HCT116 (cell line): ENCODE results near the gene CARD9. TPM values are rescaled to one million over a fixed set of nuclear protein-coding genes. Genes with fewer than 3 reads are reported as not detected.
A peak's percentile ranks its signal among the peaks of the same experiment; 100 is the strongest.

Experiments
- ATAC-seq: fragments of 200-7000 bp; cut with Tn5 transposase; 2 replicates; pipeline ENCODE4 v1.9.1; 2020; ENCODE audit warnings: mild to moderate bottlenecking, moderate library complexity
- BruUV-seq: library from RNA; stranded (reverse); fragments of 400-500 nt; replicated peaks from 2 replicates; lab custom pipeline; 2021; lab: Mats Ljungman, UMichigan
- CTCF ChIA-PET: fragments of 300-600 bp; sonication (Branson Sonifier 250); formaldehyde crosslinking; loops from one replicate; lab custom pipeline; 2021; ENCODE audit warnings: antibody characterized with exemption; lab: Charles Lee
- POLR2A ChIA-PET: fragments of 300-600, 350-600 bp; sonication (Branson Sonifier 250); formaldehyde crosslinking; loops from one replicate; lab custom pipeline; 2021; ENCODE audit warnings: antibody characterized with exemption; lab: Charles Lee
- RAD21 ChIA-PET, 2 experiments: fragments of 300-600 bp; sonication (Branson Sonifier 250); formaldehyde crosslinking; loops; one replicate each; lab custom pipeline; 2023; ENCODE audit warnings: low total read pairs in 2 of 2; ENCODE audit not compliant: uncharacterized antibody in 2 of 2, unreplicated experiment in 2 of 2, low non-redundant PET in 1 of 2; lab: Charles Lee
- DNase-seq: peaks from one replicate; pipeline ENCODE4 v3.0.0-alpha.2; 2010; ENCODE audit warnings: low read depth, low spot score
- H2AFZ ChIP-seq: fragments of 200-600 bp; shearing (Covaris generic), sonication (generic); 2 replicates; pipeline ENCODE4 v1.6.1; 2017; ENCODE audit warnings: low read depth, mixed run types, mixed read lengths, antibody characterized with exemption, low read length; ENCODE audit not compliant: poor library complexity, severe bottlenecking
- H3K27ac ChIP-seq: 2 replicates; pipeline ENCODE4 v1.5.1; 2012; ENCODE audit warnings: low read depth, low read length
- H3K27me3 ChIP-seq: fragments of 200-600 bp; sonication (generic); 2 replicates; pipeline ENCODE4 v1.6.1; 2016; ENCODE audit warnings: mixed run types, low read length, mixed read lengths; ENCODE audit not compliant: insufficient read depth
- H3K36me3 ChIP-seq, 2 experiments: fragments of 200-500 bp in 1 of 2; fragments of 200-600 bp in 1 of 2; sonication (Bioruptor generic) in 1 of 2; sonication (generic) in 1 of 2; 2 replicates each; pipeline versions ENCODE4 v1.5.1 to v1.6.1; 2014 to 2016; ENCODE audit warnings: low read length in 2 of 2, inconsistent platforms in 1 of 2, mixed read lengths in 1 of 2, mixed run types in 1 of 2; ENCODE audit not compliant: insufficient read depth in 2 of 2, control insufficient read depth in 1 of 2
- H3K4me1 ChIP-seq, 2 experiments: fragments of 200-600 bp in 1 of 2; sonication (generic) in 1 of 2; 2 replicates each; pipeline versions ENCODE4 v1.5.1 to v1.6.1; 2012 to 2017; ENCODE audit warnings: low read length in 2 of 2, inconsistent platforms in 1 of 2, mild to moderate bottlenecking in 1 of 2, mixed read lengths in 1 of 2, mixed run types in 1 of 2, moderate library complexity in 1 of 2; ENCODE audit not compliant: insufficient read depth in 2 of 2, control insufficient read depth in 1 of 2
- H3K4me2 ChIP-seq: fragments of 200-600 bp; sonication (generic); 2 replicates; pipeline ENCODE4 v1.6.1; 2017; ENCODE audit warnings: mixed run types, low read length, mixed read lengths
- H3K4me3 ChIP-seq, 2 experiments: fragments of 200-600 bp in 1 of 2; sonication (generic) in 1 of 2; replicated peaks in 1 of 2; 2 replicates each; pipeline ENCODE4 v1.5.1; 2011 to 2016; ENCODE audit warnings: low read length in 2 of 2, control low read depth in 1 of 2, low read depth in 1 of 2, mild to moderate bottlenecking in 1 of 2, mixed read lengths in 1 of 2, mixed run types in 1 of 2
- H3K79me2 ChIP-seq: fragments of 200-600 bp; sonication (generic); 2 replicates; pipeline ENCODE4 v1.6.1; 2017; ENCODE audit warnings: mild to moderate bottlenecking, mixed run types, low read length, moderate library complexity, mixed read lengths; ENCODE audit not compliant: insufficient read depth
- H3K9ac ChIP-seq: fragments of 200-600 bp; sonication (generic); 2 replicates; pipeline ENCODE4 v1.6.1; 2016; ENCODE audit warnings: low read length, mixed read lengths
- H3K9me2 ChIP-seq: fragments of 200-600 bp; sonication (generic), shearing (Covaris generic); 2 replicates; pipeline ENCODE4 v1.6.1; 2017; ENCODE audit warnings: mixed run types, mild to moderate bottlenecking, moderate library complexity; ENCODE audit not compliant: insufficient read depth
- H3K9me3 ChIP-seq, 2 experiments: fragments of 200-500 bp in 1 of 2; fragments of 200-600 bp in 1 of 2; sonication (Bioruptor generic) in 1 of 2; sonication (generic) in 1 of 2; 2 replicates each; pipeline ENCODE4 v1.6.1; 2014 to 2017; ENCODE audit warnings: low read length in 2 of 2, mixed read lengths in 2 of 2, inconsistent platforms in 1 of 2, low read depth in 1 of 2, mild to moderate bottlenecking in 1 of 2, mixed run types in 1 of 2, moderate library complexity in 1 of 2; ENCODE audit not compliant: control insufficient read depth in 1 of 2, insufficient read depth in 1 of 2
- H4K20me1 ChIP-seq: fragments of 200-600 bp; sonication (generic), shearing (Covaris generic); 2 replicates; pipeline ENCODE4 v1.6.1; 2017; ENCODE audit warnings: mixed run types, mild to moderate bottlenecking, moderate library complexity; ENCODE audit not compliant: insufficient read depth
- CBX3 ChIP-seq: IDR thresholded peaks from 2 replicates; pipeline ENCODE4 v1.6.1; 2012; ENCODE audit warnings: low read depth
- CEBPB ChIP-seq: IDR thresholded peaks from 2 replicates; pipeline ENCODE4 v1.6.1; 2012; ENCODE audit warnings: low read depth
- ELF1 ChIP-seq: IDR thresholded peaks from 2 replicates; pipeline ENCODE4 v1.6.1; 2012; ENCODE audit warnings: low read depth, borderline replicate concordance
- EZH2phosphoT487 ChIP-seq: fragments of 200-600 bp; IDR thresholded peaks from 2 replicates; pipeline ENCODE4 v1.6.1; 2018; ENCODE audit warnings: antibody characterized with exemption, borderline replicate concordance
- FOSL1 ChIP-seq: IDR thresholded peaks from 2 replicates; pipeline ENCODE4 v1.6.1; 2012; ENCODE audit warnings: low read depth
- RAD21 ChIP-seq: IDR thresholded peaks from 2 replicates; pipeline ENCODE4 v1.6.1; 2012; ENCODE audit warnings: low read depth, mild to moderate bottlenecking
- SIN3A ChIP-seq: IDR thresholded peaks from 2 replicates; pipeline ENCODE4 v1.6.1; 2012; ENCODE audit warnings: low read depth
- SP1 ChIP-seq: IDR thresholded peaks from 2 replicates; pipeline ENCODE4 v1.6.1; 2012; ENCODE audit warnings: low read depth
- SRF ChIP-seq: IDR thresholded peaks from 2 replicates; pipeline ENCODE4 v1.6.1; 2012; ENCODE audit warnings: low read depth
- TCF7L2 ChIP-seq: IDR thresholded peaks from 2 replicates; pipeline ENCODE4 v1.7.0; 2011; ENCODE audit warnings: borderline replicate concordance, inconsistent platforms; ENCODE audit not compliant: insufficient read depth, insufficient read length; ENCODE audit errors: extremely low read depth
- YY1 ChIP-seq: IDR thresholded peaks from 2 replicates; pipeline ENCODE4 v1.6.1; 2011; ENCODE audit warnings: low read length, low read depth, moderate library complexity, mild to moderate bottlenecking; ENCODE audit not compliant: insufficient replicate concordance; ENCODE audit errors: extremely low read depth
- ZFX ChIP-seq: fragments of 450-650 bp; IDR thresholded peaks from 2 replicates; pipeline ENCODE4 v1.6.1; 2017
- ZNF274 ChIP-seq: fragments of 200-500 bp; sonication (Bioruptor generic); IDR thresholded peaks from 2 replicates; pipeline ENCODE4 v1.6.1; 2014; ENCODE audit warnings: mild to moderate bottlenecking, low read depth, low read length, inconsistent platforms
- intact Hi-C: fragments of 100-400 bp; cut with micrococcal nuclease; formaldehyde crosslinking; loops from 2 replicates; pipeline ENCODE4 v1.10.0; 2022
- total RNA-seq: library from RNA; stranded (reverse); gene quantifications from one replicate; pipeline ENCODE4 v1.2.1, GENCODE V29; 2021; ENCODE audit not compliant: unreplicated experiment
- TF ChIP-seq, protein P1 (sequence below): IDR thresholded peaks from 2 replicates; pipeline ENCODE4 v1.6.1; 2012
- TF ChIP-seq, protein P2 (sequence below): IDR thresholded peaks from 2 replicates; pipeline ENCODE4 v1.6.1; 2011; ENCODE audit warnings: mild to moderate bottlenecking, low read length, moderate library complexity; ENCODE audit not compliant: insufficient replicate concordance; ENCODE audit errors: extremely low read depth
- TF ChIP-seq, protein P3 (sequence below), 3 experiments: fragments of 200-600 bp in 1 of 3; sonication (generic) in 1 of 3; IDR thresholded peaks in 2 of 3; conservative IDR thresholded peaks in 1 of 3; 2 replicates each; pipeline ENCODE4 v1.5.1; 2012 to 2017; ENCODE audit warnings: low read depth in 2 of 3, low read length in 2 of 3, antibody characterized with exemption in 1 of 3, borderline replicate concordance in 1 of 3, control low read depth in 1 of 3, mild to moderate bottlenecking in 1 of 3, mixed read lengths in 1 of 3, mixed run types in 1 of 3, moderate library complexity in 1 of 3; ENCODE audit not compliant: insufficient read depth in 1 of 3

The CARD9 gene
- total RNA-seq, 1 experiment from 2014 or later: 1.2 TPM

DNA sequence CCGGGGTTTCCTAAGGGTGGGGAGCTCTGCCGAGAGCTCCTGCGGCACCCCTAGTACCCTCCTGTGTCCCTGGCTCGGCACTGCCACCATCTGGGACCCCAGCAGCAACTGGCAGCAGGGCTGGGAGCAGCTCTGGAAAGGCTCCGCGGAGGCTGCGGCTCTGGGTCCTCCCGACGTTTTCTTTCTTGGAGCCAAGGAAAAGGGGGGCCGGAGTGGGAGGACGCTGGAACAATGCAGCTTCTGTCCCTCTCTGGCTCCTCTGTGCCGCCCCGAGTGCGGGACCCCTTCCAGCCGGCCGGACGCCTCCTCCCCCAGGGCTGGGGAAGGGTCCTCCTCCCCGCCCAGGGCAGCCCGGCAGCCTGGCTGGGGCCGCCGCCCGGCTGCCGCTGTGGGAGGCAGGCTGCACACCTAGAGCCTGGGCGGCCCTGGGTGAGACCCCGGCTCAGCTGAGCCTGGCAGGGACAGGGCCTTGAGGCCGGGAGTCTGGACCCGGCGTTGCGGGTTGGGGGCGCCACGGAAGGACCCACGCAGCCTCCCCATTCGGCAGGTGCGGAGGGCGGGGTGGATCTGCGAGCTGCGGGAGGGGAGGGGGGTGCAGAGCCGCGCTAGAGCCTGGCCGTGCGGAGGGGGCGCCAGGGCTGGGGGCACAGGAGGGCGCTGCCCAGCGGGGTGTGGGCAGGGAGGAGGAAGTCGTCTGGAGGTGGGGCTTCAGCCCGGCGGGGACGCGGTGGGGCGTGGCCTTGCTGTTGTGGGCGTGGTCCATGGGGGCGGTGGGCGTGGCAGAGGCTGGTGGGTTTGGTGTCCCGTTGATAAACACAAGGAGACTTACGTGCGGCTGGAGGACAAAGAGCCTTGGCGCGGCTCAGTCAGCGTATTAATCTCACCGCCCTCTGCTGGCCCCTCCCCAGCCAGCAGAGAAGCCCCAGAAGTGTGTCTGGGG, 31.0 kb downstream of the CARD9 start:
- H4K20me1 ChIP-seq: no peaks in the 10 kb centered on the region
- POLR2A ChIA-PET: no interaction called here
- H3K4me3 ChIP-seq: no peak overlapping the region
- H3K27ac ChIP-seq: peak overlapping the region; percentile 29; the same call in 1 of the 2 replicates
- H3K4me1 ChIP-seq: peaks cover 18 to 36% of the 10 kb centered on the region in 2 experiments; a peak in 3 of 4 replicates
- CTCF ChIA-PET: no interaction called here
- H3K36me3 ChIP-seq: no peaks in the 10 kb centered on the region; a peak in 1 of 4 replicates
- H3K9ac ChIP-seq: no peak overlapping the region
- TF ChIP-seq FOSL1 (no peak), ELF1 (no peak), EZH2phosphoT487 (no peak), SIN3A (no peak), YY1 (no peak), ZNF274 (no peak), CEBPB (no peak)
- TF ChIP-seq, protein P1, sequence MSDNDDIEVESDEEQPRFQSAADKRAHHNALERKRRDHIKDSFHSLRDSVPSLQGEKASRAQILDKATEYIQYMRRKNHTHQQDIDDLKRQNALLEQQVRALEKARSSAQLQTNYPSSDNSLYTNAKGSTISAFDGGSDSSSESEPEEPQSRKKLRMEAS: no peak
- TF ChIP-seq, all 23 proteins: peak for 0
- DNase-seq (no peak), ATAC-seq (peak; percentile 52)
- no peaks in the 10 kb centered on the region for H3K27me3 ChIP-seq
- no peaks in the 10 kb centered on the region for H3K79me2 ChIP-seq
- BruUV-seq: no TSS peak
- no peak overlapping the region for H2AFZ ChIP-seq
- H3K9me3 ChIP-seq: no peaks in the 10 kb centered on the region
- no peaks in the 10 kb centered on the region for H3K9me2 ChIP-seq
- RAD21 ChIA-PET: no interaction called here
- peak overlapping the region; percentile 43 for H3K4me2 ChIP-seq
- intact Hi-C loops: no loop called here

DNA sequence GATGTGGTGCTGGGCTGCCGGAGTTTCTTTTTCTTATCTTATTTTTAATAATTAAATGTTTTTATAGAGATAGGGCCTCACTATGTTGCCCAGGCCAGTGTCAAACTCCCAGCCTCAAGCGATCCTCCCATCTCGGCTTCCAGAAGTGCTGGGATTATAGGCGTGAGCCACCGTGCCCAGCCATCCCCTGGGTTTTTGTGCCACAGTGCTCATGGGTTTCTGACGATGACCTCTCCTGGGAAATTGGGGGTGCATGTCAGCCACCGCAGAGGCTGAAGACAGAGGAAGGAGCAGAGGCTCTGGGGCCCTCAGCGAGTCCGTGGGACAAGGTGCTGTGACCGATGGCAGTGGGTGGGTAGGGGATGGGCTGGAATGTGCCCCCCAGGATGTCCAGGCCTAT, 31.7 kb downstream of the CARD9 start:
- Histone ChIP-seq H3K4me1 (peaks cover 18 to 36% of the 10 kb centered on the region in 2 experiments; a peak in 3 of 4 replicates), H3K36me3 (no peaks in the 10 kb centered on the region; a peak in 1 of 4 replicates), H3K4me3 (no peak overlapping the region), H4K20me1 (no peaks in the 10 kb centered on the region), H2AFZ (no peak overlapping the region), H3K79me2 (no peaks in the 10 kb centered on the region), H3K9me3 (no peaks in the 10 kb centered on the region), H3K27me3 (no peaks in the 10 kb centered on the region), H3K27ac (no peak overlapping the region; the same call in 1 of the 2 replicates), H3K9me2 (no peaks in the 10 kb centered on the region), H3K9ac (no peak overlapping the region), H3K4me2 (no peak overlapping the region)
- DNase-seq: no peak
- intact Hi-C loops: no loop called here
- ChIA-PET CTCF (no interaction called here), RAD21 (no interaction called here), POLR2A (no interaction called here)
- no peak for ATAC-seq
- BruUV-seq: no TSS peak
- TF ChIP-seq ZFX: no peak
- no peak for TF ChIP-seq SRF
- no peak for TF ChIP-seq CBX3
- no peak for TF ChIP-seq EZH2phosphoT487
- TF ChIP-seq RAD21: no peak
- TF ChIP-seq ZNF274: no peak
- TF ChIP-seq, protein P2, sequence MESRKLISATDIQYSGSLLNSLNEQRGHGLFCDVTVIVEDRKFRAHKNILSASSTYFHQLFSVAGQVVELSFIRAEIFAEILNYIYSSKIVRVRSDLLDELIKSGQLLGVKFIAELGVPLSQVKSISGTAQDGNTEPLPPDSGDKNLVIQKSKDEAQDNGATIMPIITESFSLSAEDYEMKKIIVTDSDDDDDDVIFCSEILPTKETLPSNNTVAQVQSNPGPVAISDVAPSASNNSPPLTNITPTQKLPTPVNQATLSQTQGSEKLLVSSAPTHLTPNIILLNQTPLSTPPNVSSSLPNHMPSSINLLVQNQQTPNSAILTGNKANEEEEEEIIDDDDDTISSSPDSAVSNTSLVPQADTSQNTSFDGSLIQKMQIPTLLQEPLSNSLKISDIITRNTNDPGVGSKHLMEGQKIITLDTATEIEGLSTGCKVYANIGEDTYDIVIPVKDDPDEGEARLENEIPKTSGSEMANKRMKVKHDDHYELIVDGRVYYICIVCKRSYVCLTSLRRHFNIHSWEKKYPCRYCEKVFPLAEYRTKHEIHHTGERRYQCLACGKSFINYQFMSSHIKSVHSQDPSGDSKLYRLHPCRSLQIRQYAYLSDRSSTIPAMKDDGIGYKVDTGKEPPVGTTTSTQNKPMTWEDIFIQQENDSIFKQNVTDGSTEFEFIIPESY: no peak
- TF ChIP-seq, protein P3, sequence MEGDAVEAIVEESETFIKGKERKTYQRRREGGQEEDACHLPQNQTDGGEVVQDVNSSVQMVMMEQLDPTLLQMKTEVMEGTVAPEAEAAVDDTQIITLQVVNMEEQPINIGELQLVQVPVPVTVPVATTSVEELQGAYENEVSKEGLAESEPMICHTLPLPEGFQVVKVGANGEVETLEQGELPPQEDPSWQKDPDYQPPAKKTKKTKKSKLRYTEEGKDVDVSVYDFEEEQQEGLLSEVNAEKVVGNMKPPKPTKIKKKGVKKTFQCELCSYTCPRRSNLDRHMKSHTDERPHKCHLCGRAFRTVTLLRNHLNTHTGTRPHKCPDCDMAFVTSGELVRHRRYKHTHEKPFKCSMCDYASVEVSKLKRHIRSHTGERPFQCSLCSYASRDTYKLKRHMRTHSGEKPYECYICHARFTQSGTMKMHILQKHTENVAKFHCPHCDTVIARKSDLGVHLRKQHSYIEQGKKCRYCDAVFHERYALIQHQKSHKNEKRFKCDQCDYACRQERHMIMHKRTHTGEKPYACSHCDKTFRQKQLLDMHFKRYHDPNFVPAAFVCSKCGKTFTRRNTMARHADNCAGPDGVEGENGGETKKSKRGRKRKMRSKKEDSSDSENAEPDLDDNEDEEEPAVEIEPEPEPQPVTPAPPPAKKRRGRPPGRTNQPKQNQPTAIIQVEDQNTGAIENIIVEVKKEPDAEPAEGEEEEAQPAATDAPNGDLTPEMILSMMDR (IDR thresholded peaks at IDR 0.05 in 2 of 3, conservative IDR thresholded peaks at IDR 0.05 in 1 of 3; ENCODE audit: borderline replicate concordance in 1 of 3, insufficient read depth in 1 of 3, low read depth in 2 of 3, low read length in 2 of 3): no peak
- TF ChIP-seq SP1: no peak
- no peak for TF ChIP-seq TCF7L2
